Measurements from ENCODE around the gene MAD1L1. TPM values are rescaled to one million over a fixed set of nuclear protein-coding genes. Genes with fewer than 3 reads are reported as not detected.

MAD1L1 gene
- total and polyA plus RNA-seq, 3 donors from 2014 or later, result 63.1 to 149 (median 94.6) TPM

DNA sequence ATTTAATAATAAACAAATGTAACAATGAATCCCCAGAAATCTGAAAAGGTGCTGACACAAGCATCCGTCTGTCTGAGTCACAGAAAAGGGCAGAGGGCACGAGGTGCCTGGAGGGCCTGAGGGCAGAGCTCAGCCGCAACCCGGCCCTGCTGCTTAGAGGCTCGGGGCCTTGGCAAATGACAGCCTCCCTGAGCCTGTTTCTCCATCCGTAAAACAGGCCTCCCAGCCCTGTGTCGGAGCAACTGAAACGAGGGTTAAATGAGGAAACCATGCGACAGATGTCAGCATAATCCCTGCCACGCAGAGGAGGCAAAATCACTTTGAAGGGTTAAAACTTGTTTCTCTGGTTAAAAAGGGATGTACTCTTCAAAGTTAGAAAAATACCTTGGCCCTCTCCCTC, 34.2 kb upstream of the MAD1L1 start:
- Histone ChIP-seq H3K27ac (no peak overlapping the region), H3K4me3 (no peak overlapping the region), H3K9me3 (no peaks in the 10 kb centered on the region), H3K36me3 (ENCODE audit: low read depth, missing control alignments) (no peaks in the 10 kb centered on the region), H3K4me1 (peaks cover 3% of the 10 kb centered on the region), H3K27me3 (no peaks in the 10 kb centered on the region)
- intact Hi-C loops (cut with DNase I; ENCODE audit: low total_unique reads), result no loop called here
- TF ChIP-seq, protein P1, sequence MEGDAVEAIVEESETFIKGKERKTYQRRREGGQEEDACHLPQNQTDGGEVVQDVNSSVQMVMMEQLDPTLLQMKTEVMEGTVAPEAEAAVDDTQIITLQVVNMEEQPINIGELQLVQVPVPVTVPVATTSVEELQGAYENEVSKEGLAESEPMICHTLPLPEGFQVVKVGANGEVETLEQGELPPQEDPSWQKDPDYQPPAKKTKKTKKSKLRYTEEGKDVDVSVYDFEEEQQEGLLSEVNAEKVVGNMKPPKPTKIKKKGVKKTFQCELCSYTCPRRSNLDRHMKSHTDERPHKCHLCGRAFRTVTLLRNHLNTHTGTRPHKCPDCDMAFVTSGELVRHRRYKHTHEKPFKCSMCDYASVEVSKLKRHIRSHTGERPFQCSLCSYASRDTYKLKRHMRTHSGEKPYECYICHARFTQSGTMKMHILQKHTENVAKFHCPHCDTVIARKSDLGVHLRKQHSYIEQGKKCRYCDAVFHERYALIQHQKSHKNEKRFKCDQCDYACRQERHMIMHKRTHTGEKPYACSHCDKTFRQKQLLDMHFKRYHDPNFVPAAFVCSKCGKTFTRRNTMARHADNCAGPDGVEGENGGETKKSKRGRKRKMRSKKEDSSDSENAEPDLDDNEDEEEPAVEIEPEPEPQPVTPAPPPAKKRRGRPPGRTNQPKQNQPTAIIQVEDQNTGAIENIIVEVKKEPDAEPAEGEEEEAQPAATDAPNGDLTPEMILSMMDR (IDR thresholded peaks at IDR 0.05), result no peak
- no peak for TF ChIP-seq POLR2A (IDR thresholded peaks at IDR 0.05)
- 70 to 76% methylated on average over 10 of the region's 10 CpGs for WGBS, 2 donors
- DNase-seq, result no peak

DNA sequence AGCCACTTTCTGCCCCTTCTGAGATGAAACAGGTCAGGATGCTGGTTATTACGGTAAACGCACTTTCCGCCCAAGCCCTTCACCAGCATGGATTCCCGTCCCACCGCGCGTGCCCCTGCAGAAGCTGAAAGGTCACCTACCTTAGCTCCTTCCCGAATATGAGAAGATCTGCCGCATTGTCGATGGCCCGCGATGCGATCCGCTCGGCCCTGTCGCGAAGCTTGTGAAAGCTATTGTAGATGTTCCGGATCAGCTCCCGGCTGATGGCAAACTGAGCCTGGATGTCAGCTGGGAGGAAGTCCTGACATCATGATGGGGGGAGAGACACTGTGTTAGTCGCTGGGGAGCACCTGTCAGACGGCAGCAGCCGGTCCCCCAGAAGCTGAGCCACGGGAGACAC, 31.4 kb upstream of the MAD1L1 start:
- Histone ChIP-seq H3K36me3 (ENCODE audit: low read depth, missing control alignments) (no peaks in the 10 kb centered on the region), H3K9me3 (no peaks in the 10 kb centered on the region), H3K27ac (no peak overlapping the region), H3K27me3 (no peaks in the 10 kb centered on the region), H3K4me3 (no peak overlapping the region), H3K4me1 (no peaks in the 10 kb centered on the region)
- DNase-seq, result no peak
- WGBS, 2 donors, result 96% methylated on average over 23 of the region's 23 CpGs
- no peak for TF ChIP-seq POLR2A (IDR thresholded peaks at IDR 0.05)
- TF ChIP-seq, protein P1 (IDR thresholded peaks at IDR 0.05), result no peak
- intact Hi-C loops (cut with DNase I; ENCODE audit: low total_unique reads), result no loop called here

DNA sequence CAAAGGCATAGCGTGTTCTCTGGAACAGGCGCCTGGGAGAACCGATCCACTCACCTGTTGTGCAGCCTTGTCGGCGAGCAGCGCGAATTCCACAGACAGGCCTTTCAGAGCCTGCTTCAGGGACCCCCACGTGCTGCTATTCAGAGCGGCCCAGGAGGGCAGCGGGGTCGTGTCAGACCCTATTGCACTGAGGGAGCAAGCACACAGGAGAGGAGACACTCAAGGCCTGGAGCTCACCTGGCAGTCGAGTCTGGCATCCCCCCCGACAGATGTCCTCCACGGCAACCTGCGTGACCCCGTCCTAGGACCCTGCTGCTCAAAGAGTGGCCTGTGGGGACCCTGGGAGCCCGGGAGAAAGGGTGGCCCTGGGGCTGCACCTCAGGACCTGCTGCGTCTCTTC, 30.4 kb upstream of the MAD1L1 start:
- TF ChIP-seq POLR2A (IDR thresholded peaks at IDR 0.05), result no peak
- TF ChIP-seq, protein P1 (IDR thresholded peaks at IDR 0.05), result no peak
- intact Hi-C loops (cut with DNase I; ENCODE audit: low total_unique reads), result no loop called here
- no peaks in the 10 kb centered on the region for H3K4me1 ChIP-seq
- H3K9me3 ChIP-seq, result no peaks in the 10 kb centered on the region
- no peaks in the 10 kb centered on the region for H3K36me3 ChIP-seq (ENCODE audit: low read depth, missing control alignments)
- H3K27me3 ChIP-seq, result no peaks in the 10 kb centered on the region
- H3K27ac ChIP-seq, result no peak overlapping the region
- DNase-seq, result no peak
- 89 to 92% methylated on average over 18 of the region's 18 CpGs for WGBS, 2 donors
- no peak overlapping the region for H3K4me3 ChIP-seq

DNA sequence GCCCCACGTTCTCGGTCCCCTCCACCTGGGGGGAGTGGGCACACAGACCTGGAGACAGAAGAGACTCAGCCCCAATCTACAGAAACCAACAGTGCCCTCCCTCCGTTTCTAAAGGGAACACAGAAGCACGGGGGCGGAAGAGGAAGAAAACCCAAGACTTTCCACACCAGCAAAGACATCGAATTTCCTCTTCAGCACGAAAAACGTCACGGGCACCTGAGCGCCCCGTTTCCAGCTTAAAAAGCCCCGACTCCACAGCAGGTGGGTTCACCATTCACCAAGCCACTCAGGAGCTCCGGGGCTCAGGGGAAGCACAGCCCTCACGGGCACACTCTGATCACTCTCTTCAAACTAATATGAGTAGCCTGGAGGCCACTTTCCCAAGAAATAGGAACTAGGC, 28.9 kb upstream of the MAD1L1 start:
- H3K9me3 ChIP-seq, result no peaks in the 10 kb centered on the region
- no peak overlapping the region for H3K27ac ChIP-seq
- no peaks in the 10 kb centered on the region for H3K27me3 ChIP-seq
- TF ChIP-seq, protein P1 (IDR thresholded peaks at IDR 0.05), result no peak
- TF ChIP-seq POLR2A (IDR thresholded peaks at IDR 0.05), result no peak
- H3K4me3 ChIP-seq, result no peak overlapping the region
- H3K36me3 ChIP-seq (ENCODE audit: low read depth, missing control alignments), result no peaks in the 10 kb centered on the region
- DNase-seq, result no peak
- 90 to 94% methylated on average over 14 of the region's 14 CpGs for WGBS, 2 donors
- no peaks in the 10 kb centered on the region for H3K4me1 ChIP-seq
- intact Hi-C loops (cut with DNase I; ENCODE audit: low total_unique reads), result no loop called here

DNA sequence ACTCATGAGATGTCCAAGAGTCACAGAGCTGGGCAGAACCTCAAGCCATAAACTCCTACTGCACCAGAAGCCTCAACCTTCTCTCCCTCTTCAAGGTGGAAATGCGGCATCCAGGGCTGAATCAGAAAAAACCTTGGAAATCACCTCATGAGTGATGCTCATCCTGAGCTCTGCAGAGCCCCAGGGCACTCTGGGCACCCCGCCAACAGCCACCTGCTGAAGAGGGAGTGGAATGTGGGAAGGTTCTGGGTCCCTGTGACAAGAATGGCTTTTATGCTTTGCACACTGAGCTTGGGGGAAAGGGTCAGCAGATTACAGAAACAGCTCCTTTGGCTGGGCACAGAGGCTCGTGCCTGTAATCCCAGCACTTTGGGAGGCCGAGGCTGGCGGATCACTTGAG, 28.1 kb upstream of the MAD1L1 start:
- no peak overlapping the region for H3K4me3 ChIP-seq
- H3K4me1 ChIP-seq, result no peaks in the 10 kb centered on the region
- intact Hi-C loops (cut with DNase I; ENCODE audit: low total_unique reads), result no loop called here
- TF ChIP-seq, protein P1 (IDR thresholded peaks at IDR 0.05), result no peak
- no peak for TF ChIP-seq POLR2A (IDR thresholded peaks at IDR 0.05)
- no peaks in the 10 kb centered on the region for H3K9me3 ChIP-seq
- H3K27me3 ChIP-seq, result no peaks in the 10 kb centered on the region
- no peak for DNase-seq
- no peaks in the 10 kb centered on the region for H3K36me3 ChIP-seq (ENCODE audit: low read depth, missing control alignments)
- H3K27ac ChIP-seq, result no peak overlapping the region
- WGBS, 2 donors, result 61 to 92% methylated on average over 5 of the region's 5 CpGs
